ENCODE measurements around the gene A4GALT. TPM values are rescaled to one million over a fixed set of nuclear protein-coding genes. Genes with fewer than 3 reads are reported as not detected.

Gene A4GALT
- total RNA-seq, 2 donors from 2014 or later = 34.7 to 40.0 TPM

- no peak for DNase-seq (ENCODE audit: low spot score)
- H3K9me3 ChIP-seq = no peaks in the 10 kb centered on the region
- H3K27me3 ChIP-seq (replicated peaks; ENCODE audit: insufficient read depth) = no peaks in the 10 kb centered on the region
- no peak overlapping the region for H3K4me3 ChIP-seq
- TF ChIP-seq CTCF (IDR thresholded peaks at IDR 0.05) = no peak
- no peak for TF ChIP-seq POLR2A (IDR thresholded peaks at IDR 0.05)
- TF ChIP-seq POLR2AphosphoS5 (IDR thresholded peaks at IDR 0.05) = no peak
- 72% methylated on average over 11 of the region's 11 CpGs for WGBS
- H3K36me3 ChIP-seq = no peaks in the 10 kb centered on the region
- intact Hi-C loops (cut with DNase I) = no loop called here
- peaks cover 20% of the 10 kb centered on the region for H3K4me1 ChIP-seq (replicated peaks)
- peak overlapping the region; percentile 38 to 43 for H3K27ac ChIP-seq
Measured at GRCh38 chr22:42684462-42685195, 36.0 kb downstream of the A4GALT start.

- Histone ChIP-seq H3K9me3 (no peaks in the 10 kb centered on the region), H3K4me1 (replicated peaks) (peaks cover 17% of the 10 kb centered on the region), H3K4me3 (no peak overlapping the region), H3K36me3 (no peaks in the 10 kb centered on the region), H3K27me3 (replicated peaks; ENCODE audit: insufficient read depth) (no peaks in the 10 kb centered on the region), H3K27ac (peak overlapping the region; percentile 38 to 43)
- WGBS = 37% methylated on average over 8 of the region's 8 CpGs
- TF ChIP-seq POLR2A (IDR thresholded peaks at IDR 0.05) (no peak), CTCF (IDR thresholded peaks at IDR 0.05) (no peak)
- no peak for DNase-seq (ENCODE audit: low spot score)
- intact Hi-C loops (cut with DNase I) = no loop called here
Measured at GRCh38 chr22:42683578-42684283, 36.9 kb downstream of the A4GALT start.

GRCh38 chr22:42682113-42682851, 38.4 kb downstream of the A4GALT start:
- intact Hi-C loops (cut with DNase I) = no loop called here
- H3K4me3 ChIP-seq = no peak overlapping the region
- peak overlapping the region; percentile 38 to 43 for H3K27ac ChIP-seq
- 50% methylated on average over 10 of the region's 10 CpGs for WGBS
- no peaks in the 10 kb centered on the region for H3K9me3 ChIP-seq
- DNase-seq (ENCODE audit: low spot score) = no peak
- TF ChIP-seq CTCF (IDR thresholded peaks at IDR 0.05) = peak in 1 of 4 experiments; percentile 27
- TF ChIP-seq POLR2A (IDR thresholded peaks at IDR 0.05) = no peak
- peak; percentile 51 for TF ChIP-seq POLR2AphosphoS5 (IDR thresholded peaks at IDR 0.05)
- peaks cover 9% of the 10 kb centered on the region for H3K4me1 ChIP-seq (replicated peaks)
- no peaks in the 10 kb centered on the region for H3K36me3 ChIP-seq
- H3K27me3 ChIP-seq (replicated peaks; ENCODE audit: insufficient read depth) = no peaks in the 10 kb centered on the region

- Histone ChIP-seq H3K4me3 (no peak overlapping the region), H3K36me3 (no peaks in the 10 kb centered on the region), H3K27ac (no peak overlapping the region), H3K4me1 (replicated peaks) (peaks cover 11% of the 10 kb centered on the region), H3K9me3 (no peaks in the 10 kb centered on the region), H3K27me3 (replicated peaks; ENCODE audit: insufficient read depth) (no peaks in the 10 kb centered on the region)
- 84% methylated on average over 8 of the region's 8 CpGs for WGBS
- intact Hi-C loops (cut with DNase I) = no loop called here
- no peak for TF ChIP-seq POLR2AphosphoS5 (IDR thresholded peaks at IDR 0.05)
- no peak for TF ChIP-seq CTCF (IDR thresholded peaks at IDR 0.05)
- no peak for TF ChIP-seq POLR2A (IDR thresholded peaks at IDR 0.05)
- DNase-seq (ENCODE audit: low spot score) = no peak
Measured at GRCh38 chr22:42680648-42681047, 40.0 kb downstream of the A4GALT start.
